Measurements from ENCODE around the gene PLK3.
"Not testable (repeated sequence)": the region's sequence is repeated elsewhere in the genome, so short reads cannot be mapped to it uniquely, and the experiment has no call there.

PLK3 gene

GRCh38 chr1:44799770-44800584, at the start of gene PLK3:
Gene PLK3 (plus strand): TSS chr1:44800377. CDS start chr1:44800464, 87 bp downstream.
- Histone ChIP-seq H3K4me1 (ENCODE audit: control insufficient read depth in 2 of 2, insufficient read depth in 2 of 2, low read length in 2 of 2) (peaks cover 12 to 16% of the 10 kb centered on the region in 2 donors), H3K27me3 (ENCODE audit: control insufficient read depth in 2 of 2, insufficient read depth in 2 of 2, low read length in 2 of 2) (no peaks in the 10 kb centered on the region), H3K27ac (ENCODE audit: low read depth in 2 of 2, low read length in 2 of 2) (peak within 1 kb of the TSS; percentile 96), H3K36me3 (ENCODE audit: control insufficient read depth in 2 of 2, insufficient read depth in 2 of 2, low read length in 2 of 2) (peaks cover 10 to 11% of the 10 kb centered on the region in 2 donors), H3K4me3 (ENCODE audit: low read length in 2 of 2) (peak within 1 kb of the TSS; percentile 75 to 87), H3K9me3 (ENCODE audit: control insufficient read depth in 2 of 2, low read length in 2 of 2) (no peaks in the 10 kb centered on the region), H3K9ac (ENCODE audit: low read depth in 1 of 2, low read length in 2 of 2) (peak within 1 kb of the TSS; percentile 86 to 93)

- H3K4me3 ChIP-seq (ENCODE audit: low read length in 2 of 2), result no peak overlapping the region
- H3K9ac ChIP-seq (ENCODE audit: low read depth in 1 of 2, low read length in 2 of 2), result no peak overlapping the region
- H3K27me3 ChIP-seq (ENCODE audit: control insufficient read depth in 2 of 2, insufficient read depth in 2 of 2, low read length in 2 of 2), result no peaks in the 10 kb centered on the region
- H3K27ac ChIP-seq (ENCODE audit: low read depth in 2 of 2, low read length in 2 of 2), result no peak overlapping the region
- H3K36me3 ChIP-seq (ENCODE audit: control insufficient read depth in 2 of 2, insufficient read depth in 2 of 2, low read length in 2 of 2), result peaks cover 11 to 12% of the 10 kb centered on the region in 2 donors
- H3K4me1 ChIP-seq (ENCODE audit: control insufficient read depth in 2 of 2, insufficient read depth in 2 of 2, low read length in 2 of 2), result no peaks in the 10 kb centered on the region
- no peaks in the 10 kb centered on the region for H3K9me3 ChIP-seq (ENCODE audit: control insufficient read depth in 2 of 2, low read length in 2 of 2)
Measured at GRCh38 chr1:44757420-44757819, 42.8 kb upstream of the PLK3 start.

GRCh38 chr1:44759077-44759476, 41.1 kb upstream of the PLK3 start:
- Histone ChIP-seq H3K4me1 (ENCODE audit: control insufficient read depth in 2 of 2, insufficient read depth in 2 of 2, low read length in 2 of 2) (no peaks in the 10 kb centered on the region), H3K9me3 (ENCODE audit: control insufficient read depth in 2 of 2, low read length in 2 of 2) (no peaks in the 10 kb centered on the region), H3K27ac (ENCODE audit: low read depth in 2 of 2, low read length in 2 of 2) (no peak overlapping the region), H3K9ac (ENCODE audit: low read depth in 1 of 2, low read length in 2 of 2) (no peak overlapping the region), H3K27me3 (ENCODE audit: control insufficient read depth in 2 of 2, insufficient read depth in 2 of 2, low read length in 2 of 2) (no peaks in the 10 kb centered on the region), H3K4me3 (ENCODE audit: low read length in 2 of 2) (no peak overlapping the region), H3K36me3 (ENCODE audit: control insufficient read depth in 2 of 2, insufficient read depth in 2 of 2, low read length in 2 of 2) (peaks cover 9 to 11% of the 10 kb centered on the region in 2 donors)

GRCh38 chr1:44760876-44761275, 39.3 kb upstream of the PLK3 start:
- Histone ChIP-seq H3K27me3 (ENCODE audit: control insufficient read depth in 2 of 2, insufficient read depth in 2 of 2, low read length in 2 of 2) (no peaks in the 10 kb centered on the region), H3K9me3 (ENCODE audit: control insufficient read depth in 2 of 2, low read length in 2 of 2) (no peaks in the 10 kb centered on the region), H3K9ac (ENCODE audit: low read depth in 1 of 2, low read length in 2 of 2) (no peak overlapping the region), H3K4me1 (ENCODE audit: control insufficient read depth in 2 of 2, insufficient read depth in 2 of 2, low read length in 2 of 2) (no peaks in the 10 kb centered on the region), H3K36me3 (ENCODE audit: control insufficient read depth in 2 of 2, insufficient read depth in 2 of 2, low read length in 2 of 2) (peaks cover 6 to 11% of the 10 kb centered on the region in 2 donors), H3K27ac (ENCODE audit: low read depth in 2 of 2, low read length in 2 of 2) (no peak overlapping the region), H3K4me3 (ENCODE audit: low read length in 2 of 2) (no peak overlapping the region)

GRCh38 chr1:44766421-44766820, 33.8 kb upstream of the PLK3 start:
- not testable (repeated sequence) for H3K4me1 ChIP-seq (ENCODE audit: control insufficient read depth in 2 of 2, insufficient read depth in 2 of 2, low read length in 2 of 2); H3K27me3 ChIP-seq (ENCODE audit: control insufficient read depth in 2 of 2, insufficient read depth in 2 of 2, low read length in 2 of 2); H3K27ac ChIP-seq (ENCODE audit: low read depth in 2 of 2, low read length in 2 of 2); H3K9me3 ChIP-seq (ENCODE audit: control insufficient read depth in 2 of 2, low read length in 2 of 2); H3K9ac ChIP-seq (ENCODE audit: low read depth in 1 of 2, low read length in 2 of 2); H3K4me3 ChIP-seq (ENCODE audit: low read length in 2 of 2); H3K36me3 ChIP-seq (ENCODE audit: control insufficient read depth in 2 of 2, insufficient read depth in 2 of 2, low read length in 2 of 2)

GRCh38 chr1:44775078-44775929, 24.9 kb upstream of the PLK3 start, which contains the start of gene RPS8:
Gene RPS8 (plus strand): TSS chr1:44775540. CDS start chr1:44775597, 57 bp downstream.
- peak within 1 kb of the TSS; percentile 97 for H3K27ac ChIP-seq (ENCODE audit: low read depth in 2 of 2, low read length in 2 of 2)
- no peaks in the 10 kb centered on the region for H3K27me3 ChIP-seq (ENCODE audit: control insufficient read depth in 2 of 2, insufficient read depth in 2 of 2, low read length in 2 of 2)
- peaks cover 13 to 16% of the 10 kb centered on the region in 2 donors for H3K4me1 ChIP-seq (ENCODE audit: control insufficient read depth in 2 of 2, insufficient read depth in 2 of 2, low read length in 2 of 2)
- H3K4me3 ChIP-seq (ENCODE audit: low read length in 2 of 2), result peak within 1 kb of the TSS; percentile 82 to 97
- H3K9me3 ChIP-seq (ENCODE audit: control insufficient read depth in 2 of 2, low read length in 2 of 2), result no peaks in the 10 kb centered on the region
- peak within 1 kb of the TSS; percentile 83 to 98 for H3K9ac ChIP-seq (ENCODE audit: low read depth in 1 of 2, low read length in 2 of 2)
- peaks cover 16 to 29% of the 10 kb centered on the region in 2 donors for H3K36me3 ChIP-seq (ENCODE audit: control insufficient read depth in 2 of 2, insufficient read depth in 2 of 2, low read length in 2 of 2)

- H3K27ac ChIP-seq (ENCODE audit: low read depth in 2 of 2, low read length in 2 of 2), result peak overlapping the region; percentile 97
- H3K4me3 ChIP-seq (ENCODE audit: low read length in 2 of 2), result peak overlapping the region; percentile 82 to 97
- H3K9ac ChIP-seq (ENCODE audit: low read depth in 1 of 2, low read length in 2 of 2), result peak overlapping the region; percentile 83 to 98
- H3K36me3 ChIP-seq (ENCODE audit: control insufficient read depth in 2 of 2, insufficient read depth in 2 of 2, low read length in 2 of 2), result peaks cover 23 to 36% of the 10 kb centered on the region in 2 donors
- no peaks in the 10 kb centered on the region for H3K27me3 ChIP-seq (ENCODE audit: control insufficient read depth in 2 of 2, insufficient read depth in 2 of 2, low read length in 2 of 2)
- peaks cover 13 to 16% of the 10 kb centered on the region in 2 donors for H3K4me1 ChIP-seq (ENCODE audit: control insufficient read depth in 2 of 2, insufficient read depth in 2 of 2, low read length in 2 of 2)
- H3K9me3 ChIP-seq (ENCODE audit: control insufficient read depth in 2 of 2, low read length in 2 of 2), result no peaks in the 10 kb centered on the region
Measured at GRCh38 chr1:44775930-44776729, 24.0 kb upstream of the PLK3 start.

GRCh38 chr1:44776730-44777068, 23.5 kb upstream of the PLK3 start:
- H3K9me3 ChIP-seq (ENCODE audit: control insufficient read depth in 2 of 2, low read length in 2 of 2), result no peaks in the 10 kb centered on the region
- H3K4me3 ChIP-seq (ENCODE audit: low read length in 2 of 2), result peak overlapping the region; percentile 82 to 97
- H3K9ac ChIP-seq (ENCODE audit: low read depth in 1 of 2, low read length in 2 of 2), result peak overlapping the region; percentile 83 to 98
- no peaks in the 10 kb centered on the region for H3K27me3 ChIP-seq (ENCODE audit: control insufficient read depth in 2 of 2, insufficient read depth in 2 of 2, low read length in 2 of 2)
- H3K4me1 ChIP-seq (ENCODE audit: control insufficient read depth in 2 of 2, insufficient read depth in 2 of 2, low read length in 2 of 2), result peaks cover 13 to 16% of the 10 kb centered on the region in 2 donors
- peaks cover 27 to 39% of the 10 kb centered on the region in 2 donors for H3K36me3 ChIP-seq (ENCODE audit: control insufficient read depth in 2 of 2, insufficient read depth in 2 of 2, low read length in 2 of 2)
- peak overlapping the region; percentile 97 for H3K27ac ChIP-seq (ENCODE audit: low read depth in 2 of 2, low read length in 2 of 2)

GRCh38 chr1:44777547-44777946, 22.6 kb upstream of the PLK3 start:
- Histone ChIP-seq H3K36me3 (ENCODE audit: control insufficient read depth in 2 of 2, insufficient read depth in 2 of 2, low read length in 2 of 2) (peaks cover 27 to 39% of the 10 kb centered on the region in 2 donors), H3K4me3 (ENCODE audit: low read length in 2 of 2) (peak overlapping the region in 1 of 2 donors; percentile 82)

More at GRCh38 chr1:44777547-44777946, 22.6 kb upstream of the PLK3 start:
- Histone ChIP-seq H3K27me3 (ENCODE audit: control insufficient read depth in 2 of 2, insufficient read depth in 2 of 2, low read length in 2 of 2) (no peaks in the 10 kb centered on the region), H3K27ac (ENCODE audit: low read depth in 2 of 2, low read length in 2 of 2) (no peak overlapping the region), H3K4me1 (ENCODE audit: control insufficient read depth in 2 of 2, insufficient read depth in 2 of 2, low read length in 2 of 2) (peaks cover 13 to 16% of the 10 kb centered on the region in 2 donors), H3K9me3 (ENCODE audit: control insufficient read depth in 2 of 2, low read length in 2 of 2) (no peaks in the 10 kb centered on the region), H3K9ac (ENCODE audit: low read depth in 1 of 2, low read length in 2 of 2) (peak overlapping the region in 1 of 2 donors; percentile 34)
